Fibroblast of lung (primary cell): ENCODE results near the gene HTATIP2. TPM values are rescaled to one million over a fixed set of nuclear protein-coding genes. Genes with fewer than 3 reads are reported as not detected.

Experiments used
- DNase-seq, 2 donors: peaks; one replicate each; pipeline versions ENCODE4 v3.0.0 to v3.0.0-alpha.2; 2010; ENCODE audit warnings: low read depth in 2 of 2
- H2AFZ ChIP-seq: 2 replicates; pipeline ENCODE4 v1.5.1; 2012; ENCODE audit warnings: low read length, control low read depth, inconsistent platforms
- H3K27ac ChIP-seq: 2 replicates; pipeline ENCODE4 v1.5.1; 2011; ENCODE audit warnings: low read length, control low read depth; ENCODE audit not compliant: insufficient read depth
- H3K27me3 ChIP-seq: 2 replicates; pipeline ENCODE4 v1.5.1; 2011; ENCODE audit warnings: mild to moderate bottlenecking, low read length; ENCODE audit not compliant: control insufficient read depth, insufficient read depth
- H3K36me3 ChIP-seq: 2 replicates; pipeline ENCODE4 v1.5.1; 2011; ENCODE audit warnings: low read length; ENCODE audit not compliant: control insufficient read depth, insufficient read depth
- H3K4me1 ChIP-seq: 2 replicates; pipeline ENCODE4 v1.5.1; 2011; ENCODE audit warnings: low read length; ENCODE audit not compliant: control insufficient read depth, insufficient read depth; ENCODE audit errors: extremely low read depth
- H3K4me2 ChIP-seq: 2 replicates; pipeline ENCODE4 v1.5.1; 2011; ENCODE audit warnings: low read length, control low read depth; ENCODE audit not compliant: insufficient read depth; ENCODE audit errors: extremely low read depth
- H3K4me3 ChIP-seq, 4 experiments: fragments of 200-600 bp in 1 of 4; sonication (generic) in 1 of 4; replicated peaks in 1 of 4; 2 replicates each; pipeline ENCODE4 v1.5.1; 2011 to 2016; ENCODE audit warnings: low read length in 4 of 4, low read depth in 3 of 4, mild to moderate bottlenecking in 3 of 4, control low read depth in 2 of 4, inconsistent platforms in 1 of 4, mixed read lengths in 1 of 4; ENCODE audit not compliant: insufficient read depth in 1 of 4; ENCODE audit errors: control extremely low read depth in 1 of 4
- H3K79me2 ChIP-seq: 2 replicates; pipeline ENCODE4 v1.5.1; 2012; ENCODE audit warnings: mild to moderate bottlenecking, low read length, inconsistent platforms; ENCODE audit not compliant: control insufficient read depth, insufficient read depth
- H3K9ac ChIP-seq: 2 replicates; pipeline ENCODE4 v1.5.1; 2011; ENCODE audit warnings: mild to moderate bottlenecking, low read length, control low read depth; ENCODE audit not compliant: insufficient read depth
- H3K9me3 ChIP-seq: 2 replicates; pipeline ENCODE4 v1.5.1; 2012; ENCODE audit warnings: low read depth, low read length; ENCODE audit not compliant: control insufficient read depth, insufficient read depth
- H4K20me1 ChIP-seq: 2 replicates; pipeline ENCODE4 v1.5.1; 2011; ENCODE audit warnings: low read length; ENCODE audit not compliant: control insufficient read depth, insufficient read depth; ENCODE audit errors: extremely low read depth
- EZH2 ChIP-seq: IDR thresholded peaks from 2 replicates; pipeline ENCODE4 v1.5.1; 2012; ENCODE audit warnings: low read length, control low read depth, mild to moderate bottlenecking; ENCODE audit errors: missing control alignments
- polyA plus RNA-seq, 2 donors: library from polyadenylated mRNA; depleted of rRNA in 1 of 2; stranded (reverse) in 1 of 2; unstranded in 1 of 2; fragments of >200 nt; gene quantifications; 2 replicates each; pipeline ENCODE4 v1.2.1, GENCODE V29; 2011 to 2012; ENCODE audit warnings: missing spikeins in 1 of 2
- total RNA-seq: library from RNA; depleted of rRNA; stranded (reverse); fragments of >200 nt; gene quantifications from 2 replicates; pipeline ENCODE4 v1.2.1, GENCODE V29; 2014
- TF ChIP-seq, protein P1 (sequence below), 2 donors: IDR thresholded peaks in 1 of 2; conservative IDR thresholded peaks in 1 of 2; 1 replicate in 1 of 2; 2 replicates in 1 of 2; pipeline ENCODE4 v1.5.1; 2011 to 2012; ENCODE audit warnings: low read length in 2 of 2, control low read depth in 1 of 2, inconsistent platforms in 1 of 2, low read depth in 1 of 2, mild to moderate bottlenecking in 1 of 2

HTATIP2 gene
- total and polyA plus RNA-seq, 2 donors (not counting 1 experiment from before 2014, with no cell fraction given), result 59.1 to 77.6 TPM

DNA sequence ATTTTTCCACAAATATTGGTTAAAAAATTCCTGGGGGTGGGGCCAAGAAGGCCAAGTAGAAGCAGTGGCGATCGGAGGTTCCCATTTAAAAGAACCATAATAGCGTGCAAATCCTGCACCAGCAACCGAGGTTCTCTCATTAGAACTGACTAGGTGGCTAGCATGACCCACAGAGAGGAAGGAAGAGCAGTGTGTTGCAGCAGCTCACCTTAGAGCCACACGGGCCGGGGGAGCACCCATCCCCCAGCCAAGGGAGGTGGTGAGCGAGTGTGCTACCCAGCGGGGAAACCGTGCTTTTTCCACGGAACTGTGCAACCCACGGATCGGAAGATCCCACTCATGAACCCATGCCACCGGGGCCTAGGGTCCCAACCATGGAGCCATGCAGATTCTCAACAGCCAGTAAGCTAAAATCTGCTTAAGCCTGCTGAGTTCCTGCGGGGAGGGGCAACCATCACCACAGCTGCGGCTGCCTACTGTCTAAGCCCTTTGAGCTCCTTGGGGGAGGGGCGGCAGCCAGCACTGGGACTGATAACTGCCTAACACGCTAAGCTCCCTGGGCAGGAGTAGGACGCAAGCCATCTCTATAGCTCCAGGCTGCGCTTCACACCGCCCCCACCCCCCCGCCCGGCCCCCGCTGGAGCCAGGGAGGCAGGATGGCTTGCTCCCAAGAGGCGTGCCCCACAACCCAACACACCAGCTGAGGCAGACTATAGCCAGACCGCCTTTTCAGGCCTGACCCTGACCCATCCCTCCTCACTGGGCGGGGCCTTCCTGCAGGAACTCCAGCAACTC is 21.0 kb upstream of the HTATIP2 start:
- Histone ChIP-seq H2AFZ (no peak overlapping the region), H3K27ac (no peak overlapping the region), H3K9me3 (no peaks in the 10 kb centered on the region), H3K4me1 (no peaks in the 10 kb centered on the region), H3K79me2 (no peaks in the 10 kb centered on the region), H3K4me2 (no peak overlapping the region), H4K20me1 (no peaks in the 10 kb centered on the region), H3K36me3 (no peaks in the 10 kb centered on the region), H3K4me3 (no peak overlapping the region), H3K9ac (no peak overlapping the region), H3K27me3 (peaks cover 20% of the 10 kb centered on the region)
- no peak for DNase-seq
- no peak for TF ChIP-seq EZH2
- TF ChIP-seq, protein P1, sequence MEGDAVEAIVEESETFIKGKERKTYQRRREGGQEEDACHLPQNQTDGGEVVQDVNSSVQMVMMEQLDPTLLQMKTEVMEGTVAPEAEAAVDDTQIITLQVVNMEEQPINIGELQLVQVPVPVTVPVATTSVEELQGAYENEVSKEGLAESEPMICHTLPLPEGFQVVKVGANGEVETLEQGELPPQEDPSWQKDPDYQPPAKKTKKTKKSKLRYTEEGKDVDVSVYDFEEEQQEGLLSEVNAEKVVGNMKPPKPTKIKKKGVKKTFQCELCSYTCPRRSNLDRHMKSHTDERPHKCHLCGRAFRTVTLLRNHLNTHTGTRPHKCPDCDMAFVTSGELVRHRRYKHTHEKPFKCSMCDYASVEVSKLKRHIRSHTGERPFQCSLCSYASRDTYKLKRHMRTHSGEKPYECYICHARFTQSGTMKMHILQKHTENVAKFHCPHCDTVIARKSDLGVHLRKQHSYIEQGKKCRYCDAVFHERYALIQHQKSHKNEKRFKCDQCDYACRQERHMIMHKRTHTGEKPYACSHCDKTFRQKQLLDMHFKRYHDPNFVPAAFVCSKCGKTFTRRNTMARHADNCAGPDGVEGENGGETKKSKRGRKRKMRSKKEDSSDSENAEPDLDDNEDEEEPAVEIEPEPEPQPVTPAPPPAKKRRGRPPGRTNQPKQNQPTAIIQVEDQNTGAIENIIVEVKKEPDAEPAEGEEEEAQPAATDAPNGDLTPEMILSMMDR (conservative IDR thresholded peaks at IDR 0.05 in 1 of 2, IDR thresholded peaks at IDR 0.05 in 1 of 2; ENCODE audit: low read depth in 1 of 2, low read length in 2 of 2), result no peak

DNA sequence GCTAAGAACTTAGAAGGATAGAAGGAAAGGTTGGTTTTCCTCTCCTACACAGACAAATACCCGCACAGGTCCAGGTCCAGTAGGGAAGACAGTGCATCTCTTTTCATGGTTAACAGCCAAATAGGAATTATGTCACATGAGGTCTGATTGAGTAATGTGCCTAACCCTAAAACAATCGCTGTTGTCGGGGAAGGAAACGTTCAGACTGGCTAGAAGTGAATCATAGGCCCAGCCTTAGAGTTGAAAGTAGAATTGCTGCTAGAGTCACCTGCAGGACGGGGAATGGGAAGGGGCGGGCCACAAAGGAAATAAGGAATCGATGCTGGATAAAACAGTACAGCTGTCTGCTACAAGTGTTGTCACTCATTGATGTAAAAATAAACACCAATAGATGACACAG is 12.4 kb upstream of the HTATIP2 start:
- Histone ChIP-seq H4K20me1 (no peaks in the 10 kb centered on the region), H3K9me3 (no peaks in the 10 kb centered on the region), H3K9ac (no peak overlapping the region), H3K4me1 (no peaks in the 10 kb centered on the region), H3K27ac (no peak overlapping the region), H3K36me3 (no peaks in the 10 kb centered on the region), H3K4me3 (no peak overlapping the region), H3K27me3 (no peaks in the 10 kb centered on the region), H2AFZ (no peak overlapping the region), H3K4me2 (no peak overlapping the region), H3K79me2 (no peaks in the 10 kb centered on the region)
- DNase-seq, result no peak
- TF ChIP-seq EZH2, result no peak
- TF ChIP-seq, protein P1 (conservative IDR thresholded peaks at IDR 0.05 in 1 of 2, IDR thresholded peaks at IDR 0.05 in 1 of 2; ENCODE audit: low read depth in 1 of 2, low read length in 2 of 2), result no peak

DNA sequence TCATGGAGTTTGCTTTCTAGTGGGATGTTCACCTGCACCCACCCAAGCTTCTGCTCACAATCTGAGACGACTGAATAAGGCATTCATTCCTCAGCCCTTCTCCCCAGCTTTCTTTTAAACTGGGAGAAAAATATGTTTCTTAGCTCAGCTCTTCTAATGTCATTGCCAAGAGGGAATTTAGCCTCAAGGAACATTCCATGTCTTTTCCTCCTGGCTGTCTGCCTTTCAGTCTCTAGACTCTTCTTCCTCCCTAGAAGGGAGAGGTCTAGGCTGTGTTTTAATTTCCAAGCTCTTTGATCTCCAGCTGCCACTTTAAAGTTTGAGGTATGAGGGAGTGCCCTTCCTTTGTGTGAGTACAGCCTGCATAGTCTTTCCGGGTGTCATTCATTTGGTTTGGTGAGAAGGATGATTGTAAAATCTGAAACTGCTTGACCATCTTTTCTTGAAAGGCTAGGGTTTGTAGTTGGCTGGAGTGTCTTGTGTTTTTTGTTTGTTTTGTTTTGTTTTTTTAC is 11.7 kb upstream of the HTATIP2 start:
- Histone ChIP-seq H3K36me3 (no peaks in the 10 kb centered on the region), H3K27ac (no peak overlapping the region), H3K27me3 (peaks cover 3% of the 10 kb centered on the region), H3K9me3 (no peaks in the 10 kb centered on the region), H3K4me1 (no peaks in the 10 kb centered on the region), H3K4me2 (no peak overlapping the region), H2AFZ (no peak overlapping the region), H3K79me2 (no peaks in the 10 kb centered on the region), H3K9ac (no peak overlapping the region), H3K4me3 (no peak overlapping the region), H4K20me1 (no peaks in the 10 kb centered on the region)
- TF ChIP-seq, protein P1 (conservative IDR thresholded peaks at IDR 0.05 in 1 of 2, IDR thresholded peaks at IDR 0.05 in 1 of 2; ENCODE audit: low read depth in 1 of 2, low read length in 2 of 2), result no peak
- TF ChIP-seq EZH2, result no peak
- no peak for DNase-seq
